RCC 7860 (cell line): ENCODE data around the gene CDC6.

Experiments used
- DNase-seq: peaks from one replicate; pipeline ENCODE4 v3.0.0-alpha.2; 2015; ENCODE audit warnings: low spot score
- FAIRE-seq: peaks from 2 replicates; lab custom pipeline; 2012; peaks lifted over from hg19 to GRCh38; lab: Jason Lieb, UNC

The CDC6 gene

GRCh38 chr17:40338941-40339649 is 51.4 kb downstream of the CDC6 start:
- no peak for DNase-seq
- no peak for FAIRE-seq

GRCh38 chr17:40340327-40340726 is 52.6 kb downstream of the CDC6 start:
- no peak for DNase-seq
- no peak for FAIRE-seq

GRCh38 chr17:40340880-40341807 is 53.5 kb downstream of the CDC6 start:
- DNase-seq: no peak
- FAIRE-seq: no peak

GRCh38 chr17:40341808-40342503 is 54.3 kb downstream of the CDC6 start:
- DNase-seq (no peak), FAIRE-seq (no peak)

GRCh38 chr17:40342504-40343218 is 55.0 kb downstream of the CDC6 start:
- FAIRE-seq (no peak), DNase-seq (no peak)

- DNase-seq (no peak), FAIRE-seq (no peak)
Observed at GRCh38 chr17:40343219-40344119, 55.8 kb downstream of the CDC6 start.

GRCh38 chr17:40344421-40345160 is 56.9 kb downstream of the CDC6 start:
- FAIRE-seq (no peak), DNase-seq (no peak)

GRCh38 chr17:40345161-40345993 is 57.7 kb downstream of the CDC6 start:
- FAIRE-seq (no peak), DNase-seq (no peak)

GRCh38 chr17:40345994-40346764 is 58.5 kb downstream of the CDC6 start:
- FAIRE-seq (no peak), DNase-seq (no peak)

- FAIRE-seq: no peak
- DNase-seq: no peak
Observed at GRCh38 chr17:40346765-40347158, 59.1 kb downstream of the CDC6 start.

GRCh38 chr17:40347319-40348135 is 59.8 kb downstream of the CDC6 start:
- DNase-seq (no peak), FAIRE-seq (no peak)

GRCh38 chr17:40348136-40348504 is 60.4 kb downstream of the CDC6 start:
- no peak for DNase-seq
- no peak for FAIRE-seq

GRCh38 chr17:40348562-40349476 is 61.1 kb downstream of the CDC6 start:
- FAIRE-seq: no peak

GRCh38 chr17:40349477-40349894 is 61.8 kb downstream of the CDC6 start:
- FAIRE-seq (no peak), DNase-seq (no peak)

More at GRCh38 chr17:40348562-40349476, 61.1 kb downstream of the CDC6 start:
- no peak for DNase-seq

GRCh38 chr17:40349895-40350688 is 62.4 kb downstream of the CDC6 start:
- no peak for DNase-seq
- FAIRE-seq: no peak
